Middle frontal gyrus (tissue), 1 donor: Measurements from ENCODE around the gene TEAD1.

Experiments used
- DNase-seq: peaks from one replicate; pipeline ENCODE4 v3.0.0-alpha.2; 2015; ENCODE audit warnings: low spot score; ENCODE audit errors: extremely low spot score

TEAD1 gene

DNA sequence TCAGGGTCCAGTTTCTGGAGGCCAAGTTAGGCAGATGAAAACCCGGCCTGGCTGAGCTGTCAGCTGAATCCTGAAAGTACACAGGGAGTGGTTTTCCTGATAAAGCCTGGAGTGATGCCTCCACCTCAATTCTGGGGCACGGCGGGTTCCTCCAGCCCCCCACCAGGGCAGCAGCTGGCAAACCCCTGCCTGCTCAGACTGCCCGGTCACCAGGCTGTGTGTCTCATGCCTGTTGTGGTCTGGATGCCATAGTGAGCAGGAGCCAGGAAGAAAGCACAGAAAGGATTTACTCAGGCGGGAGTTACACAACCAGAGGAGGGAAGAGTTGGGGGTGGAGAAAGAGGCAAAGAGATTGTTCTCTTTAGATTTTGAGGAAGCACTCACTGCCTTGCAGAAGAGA, 215.0 kb downstream of the TEAD1 start:
- no peak for DNase-seq

DNA sequence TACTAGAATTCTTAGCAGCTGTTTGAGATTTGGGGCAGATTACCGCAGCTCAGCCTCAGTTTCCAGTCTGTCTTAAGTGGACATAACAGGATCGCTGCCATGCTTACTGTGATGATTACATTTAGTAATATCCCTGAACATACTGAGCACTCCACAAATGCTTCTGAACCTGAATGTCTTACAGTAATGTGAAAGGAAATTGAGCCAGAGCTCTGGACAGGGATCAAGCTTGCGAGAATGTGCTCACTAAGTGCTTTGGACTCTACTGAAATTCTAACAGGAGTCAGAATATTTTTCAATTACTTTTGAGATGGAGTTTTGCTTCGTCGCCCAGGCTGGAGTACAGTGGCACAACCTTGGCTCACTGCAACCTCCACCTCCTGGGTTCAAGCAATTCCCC, 216.3 kb downstream of the TEAD1 start:
- DNase-seq = no peak

DNA sequence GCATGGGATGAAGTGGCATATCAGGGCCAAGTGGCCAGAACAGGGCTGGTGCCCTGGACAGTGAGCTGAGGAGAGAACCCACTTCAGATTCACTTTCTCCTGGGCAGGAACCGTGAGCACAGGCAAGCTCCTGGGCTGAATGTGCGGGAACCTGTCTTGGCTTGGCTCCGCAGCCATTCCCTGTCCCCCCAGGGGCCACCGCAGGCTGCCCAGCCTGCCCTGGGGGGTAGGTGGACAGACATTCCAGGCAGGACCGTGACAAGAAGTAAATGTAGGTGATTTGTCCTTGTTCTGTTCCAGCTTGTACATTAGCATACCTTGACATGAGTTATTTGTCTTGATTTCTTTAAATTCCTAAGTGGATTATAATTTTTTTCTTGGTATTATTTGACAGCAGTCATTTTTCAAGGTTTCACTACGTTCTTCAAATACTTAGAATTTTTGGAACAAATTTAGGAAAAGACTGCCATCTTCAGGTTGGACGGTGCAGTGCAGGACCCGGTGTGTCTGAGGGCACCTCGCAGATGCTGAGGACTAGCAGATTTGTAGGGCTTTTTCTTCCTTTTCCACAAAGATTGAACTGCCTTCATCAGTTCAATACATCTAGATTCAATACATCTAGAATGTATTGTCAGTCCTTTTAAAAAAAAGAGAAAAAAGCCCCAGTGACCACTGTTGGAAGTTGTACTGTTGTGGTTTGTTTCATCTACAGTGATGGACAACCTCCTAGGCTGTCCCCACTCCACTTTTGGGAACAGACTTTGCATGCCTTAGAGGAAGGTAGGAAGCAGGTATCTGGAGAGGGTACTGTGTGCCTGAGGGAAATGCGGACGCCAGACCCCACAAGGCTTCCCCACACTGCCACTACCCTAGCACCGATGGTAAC, 219.8 kb downstream of the TEAD1 start:
- DNase-seq = peak; percentile 31

DNA sequence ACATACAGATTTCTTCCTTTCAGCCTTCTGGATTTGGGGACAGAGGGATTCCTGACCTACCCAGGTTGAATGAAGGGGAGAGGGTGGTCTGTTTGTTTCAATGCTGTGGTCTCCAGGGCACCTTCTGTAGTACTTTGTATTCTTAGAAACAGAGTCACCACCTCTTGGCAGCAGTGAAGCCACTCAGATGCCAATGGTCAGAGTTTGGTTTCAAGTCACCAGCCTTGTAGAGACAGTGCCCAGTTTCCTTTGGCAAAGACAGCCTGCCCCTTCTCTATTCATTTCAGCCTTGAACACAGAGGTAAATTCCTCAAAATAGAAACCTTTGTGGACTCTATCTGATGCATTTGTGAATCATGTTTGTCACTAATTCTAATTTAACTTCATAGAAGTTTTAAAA, 223.2 kb downstream of the TEAD1 start:
- DNase-seq = no peak

DNA sequence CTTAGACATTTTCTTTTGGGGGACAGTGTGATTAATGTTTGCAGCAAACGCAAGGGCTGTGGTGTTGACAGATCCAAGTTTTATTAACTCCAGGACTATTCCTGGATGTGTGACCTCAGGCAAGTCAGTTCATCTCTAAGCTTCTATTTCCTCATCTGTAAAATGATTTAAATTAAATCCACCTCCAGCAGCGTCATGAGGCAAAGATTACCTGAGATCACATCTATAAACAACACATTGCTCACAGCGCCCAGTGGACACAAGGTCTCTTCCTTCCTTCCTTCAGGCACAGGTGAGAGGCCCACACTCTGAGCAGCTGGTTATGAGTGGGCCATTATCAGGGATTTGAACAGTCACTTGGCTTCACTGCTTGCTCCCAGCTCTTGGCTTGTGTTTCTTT, 223.6 kb downstream of the TEAD1 start:
- no peak for DNase-seq

DNA sequence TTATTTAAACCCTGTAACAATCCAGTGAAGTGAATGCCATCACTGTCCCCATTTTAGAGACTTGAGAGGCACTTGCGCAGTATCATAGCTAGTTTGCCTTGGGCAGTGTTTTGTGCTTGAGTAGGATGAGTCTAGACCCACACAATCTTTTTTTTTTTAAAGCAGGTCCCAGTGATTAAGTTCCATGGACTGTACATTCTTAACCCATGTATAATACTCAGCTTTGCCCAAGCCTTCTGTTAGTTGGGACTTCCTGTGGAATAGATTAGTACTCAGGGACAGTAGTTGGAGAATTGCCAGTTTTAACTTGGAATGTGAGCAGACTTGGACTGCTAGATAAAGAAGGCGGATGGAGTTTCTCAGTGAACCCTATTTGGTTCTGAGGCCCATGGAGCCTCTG, 226.3 kb downstream of the TEAD1 start:
- no peak for DNase-seq

DNA sequence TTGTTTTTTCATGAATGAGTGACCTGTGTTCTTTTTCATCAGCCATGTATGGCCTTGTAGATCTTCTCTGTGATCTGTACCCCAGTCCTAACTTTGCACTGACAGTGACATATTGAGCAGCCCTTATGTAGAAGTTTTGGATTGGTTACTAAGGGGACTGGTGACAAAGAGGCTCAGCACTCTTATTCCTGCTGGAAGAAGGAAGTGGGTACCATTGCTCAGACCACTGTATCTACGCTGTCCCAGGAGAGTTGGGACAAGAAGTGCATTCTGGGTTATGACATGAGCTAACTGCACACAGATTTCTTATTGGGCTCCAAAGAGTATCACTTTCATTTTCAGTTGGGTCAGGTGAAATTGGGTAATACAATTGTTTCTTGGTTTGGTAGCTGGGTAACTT, 227.1 kb downstream of the TEAD1 start:
- no peak for DNase-seq

DNA sequence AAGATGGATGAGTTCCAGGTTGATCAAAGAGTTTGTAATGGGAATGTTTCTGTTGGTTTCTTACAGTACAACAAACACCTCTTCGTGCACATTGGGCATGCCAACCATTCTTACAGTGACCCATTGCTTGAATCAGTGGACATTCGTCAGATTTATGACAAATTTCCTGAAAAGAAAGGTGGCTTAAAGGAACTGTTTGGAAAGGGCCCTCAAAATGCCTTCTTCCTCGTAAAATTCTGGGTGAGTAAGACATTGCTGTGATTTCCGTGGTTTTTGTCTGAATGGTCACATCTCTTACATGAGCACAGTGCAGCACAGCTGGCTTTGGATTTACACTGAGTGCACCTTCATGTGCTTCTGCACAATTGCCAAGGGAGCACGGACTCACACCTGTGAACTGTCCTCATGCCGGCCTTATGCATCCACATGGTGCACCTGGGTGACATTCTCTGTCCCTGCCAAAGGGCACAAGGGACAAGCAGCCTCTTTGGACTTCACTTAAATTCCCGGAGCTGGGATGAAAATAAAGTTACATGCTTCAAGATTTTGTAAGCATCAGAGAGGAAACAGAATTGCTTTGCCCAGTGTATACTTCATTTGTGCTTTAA, 227.8 kb downstream of the TEAD1 start:
- DNase-seq = no peak

DNA sequence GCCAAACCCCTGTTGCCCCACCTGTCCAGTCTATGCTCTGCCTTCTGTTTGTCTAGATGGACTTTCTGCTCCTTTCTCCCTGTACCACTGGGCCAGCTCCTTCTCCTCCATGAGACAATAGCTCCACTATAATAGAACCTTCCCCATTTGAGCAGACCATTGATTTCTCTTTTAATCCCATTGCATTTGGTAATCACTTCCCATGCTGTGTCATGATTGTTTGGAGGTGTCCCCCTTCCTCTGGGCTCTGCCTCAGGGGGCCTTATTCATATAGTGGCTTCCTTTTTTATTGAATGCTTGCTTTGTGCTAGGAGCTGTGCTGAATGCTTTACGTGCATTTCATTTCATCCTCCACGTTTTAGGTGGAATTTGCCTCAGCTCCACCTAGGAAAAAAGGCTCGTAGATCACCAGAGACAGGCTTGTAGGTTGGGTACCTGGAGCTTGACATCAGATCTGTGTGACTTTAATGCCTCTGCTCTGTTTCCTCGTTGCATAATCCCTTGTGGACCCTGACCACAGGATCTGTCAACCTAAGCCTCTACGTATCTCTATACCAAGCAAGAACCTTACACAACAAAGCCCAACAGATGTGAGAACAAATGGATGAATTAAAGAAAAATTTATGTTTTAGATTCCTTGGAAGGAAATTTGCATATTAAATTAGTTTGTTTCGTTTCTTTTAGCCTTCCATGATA, 228.7 kb downstream of the TEAD1 start:
- no peak for DNase-seq

DNA sequence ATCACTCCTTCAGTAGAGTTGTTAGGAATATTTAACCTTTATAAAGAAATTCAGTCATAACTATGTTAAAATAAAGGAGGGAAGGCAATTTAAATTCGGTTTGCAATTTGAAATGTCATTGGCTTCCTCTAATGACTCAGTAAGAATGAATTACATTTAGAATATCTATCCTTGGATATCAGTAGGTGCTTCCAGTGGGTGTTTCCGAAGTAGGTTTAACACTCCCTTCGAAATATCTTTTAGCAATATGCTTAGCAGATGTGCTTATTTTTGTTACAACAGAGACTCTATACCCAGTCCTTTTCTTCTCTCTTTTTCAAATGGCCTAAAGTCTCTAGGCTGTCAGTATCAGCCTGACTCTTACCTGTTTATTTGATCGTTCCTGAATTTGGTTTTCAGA, 231.2 kb downstream of the TEAD1 start:
- no peak for DNase-seq

DNA sequence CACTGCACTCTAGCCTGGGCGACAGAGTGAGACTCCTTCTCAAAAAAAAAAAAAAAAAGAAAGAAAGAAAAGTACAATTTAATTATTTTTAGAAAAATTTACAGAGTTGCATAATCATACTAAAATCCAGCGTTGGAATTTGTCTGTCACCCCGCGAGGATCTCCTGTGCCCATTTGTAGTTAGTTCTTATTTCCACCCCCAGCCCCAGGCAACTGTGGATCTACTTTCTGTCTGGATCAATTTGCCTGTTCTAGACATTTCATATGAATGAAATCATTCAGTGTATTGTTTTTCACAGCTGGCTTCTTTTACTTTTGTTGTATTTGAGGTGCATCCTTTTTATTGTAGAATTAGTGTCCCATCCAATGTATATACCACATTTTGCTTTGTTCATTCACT, 232.3 kb downstream of the TEAD1 start:
- no peak for DNase-seq

DNA sequence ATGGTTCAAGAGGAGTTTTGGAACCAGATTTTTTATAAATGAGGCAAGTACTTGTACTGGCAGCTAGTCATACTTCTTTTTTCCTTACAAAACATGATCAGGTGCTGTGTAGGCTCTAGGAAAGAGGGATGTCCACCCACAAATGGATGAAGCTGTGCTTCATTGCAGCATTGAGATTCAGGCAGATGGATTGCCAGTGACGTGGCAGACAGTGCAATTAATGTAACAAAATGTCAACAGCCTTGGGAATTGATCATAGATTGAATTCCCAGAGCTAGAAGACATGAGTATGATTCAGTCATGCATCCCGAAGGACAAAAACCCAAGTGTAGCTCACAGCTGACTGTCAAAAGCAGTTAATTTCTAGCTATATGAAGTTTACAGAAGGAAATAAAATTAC, 235.7 kb downstream of the TEAD1 start:
- no peak for DNase-seq

DNA sequence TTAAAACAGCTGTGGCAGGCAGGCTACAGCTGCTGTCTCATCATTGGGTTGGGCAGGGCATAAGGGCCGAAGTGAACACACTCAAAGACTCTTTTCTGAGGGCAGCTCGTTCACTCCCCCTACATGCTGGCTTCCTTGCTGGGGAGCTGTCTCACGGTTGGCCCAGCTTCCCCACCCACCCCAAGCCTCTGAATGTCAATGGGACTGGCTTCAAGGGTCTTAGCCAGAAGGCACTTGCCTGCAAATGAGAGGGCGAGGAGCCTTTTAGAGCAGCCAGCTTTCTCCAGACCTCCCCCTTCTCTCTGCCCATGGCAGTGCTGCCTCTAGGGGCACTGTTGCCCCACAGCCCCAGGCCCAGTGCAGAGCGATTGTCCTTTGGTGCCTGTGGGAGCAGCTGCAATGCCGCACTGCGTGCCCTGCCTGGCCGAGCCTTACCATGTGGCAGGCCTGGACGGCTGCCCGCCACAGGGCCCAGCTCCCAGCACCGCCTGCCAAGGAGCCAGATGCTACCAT, 240.2 kb downstream of the TEAD1 start:
- DNase-seq = peak; percentile 67

DNA sequence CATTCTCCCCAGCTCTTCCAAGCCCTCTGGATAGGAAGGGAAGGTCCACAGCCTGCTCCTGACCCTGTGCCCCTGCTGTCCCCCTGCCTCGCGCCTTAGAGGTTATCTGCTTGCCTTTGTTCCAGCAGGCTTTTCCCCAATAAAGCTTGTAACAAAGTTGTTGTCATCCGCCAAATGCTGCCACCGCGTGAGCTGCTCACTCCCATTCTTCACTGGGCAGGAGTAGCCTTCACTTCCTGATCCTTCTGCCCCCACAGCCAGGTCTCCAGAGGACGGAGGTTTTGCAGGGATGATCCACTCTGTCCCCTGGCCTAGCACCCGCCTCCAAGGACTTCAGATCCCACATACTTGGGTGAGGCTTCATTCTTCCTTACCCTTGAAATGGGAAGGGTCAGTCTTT, 240.9 kb downstream of the TEAD1 start:
- DNase-seq = no peak

DNA sequence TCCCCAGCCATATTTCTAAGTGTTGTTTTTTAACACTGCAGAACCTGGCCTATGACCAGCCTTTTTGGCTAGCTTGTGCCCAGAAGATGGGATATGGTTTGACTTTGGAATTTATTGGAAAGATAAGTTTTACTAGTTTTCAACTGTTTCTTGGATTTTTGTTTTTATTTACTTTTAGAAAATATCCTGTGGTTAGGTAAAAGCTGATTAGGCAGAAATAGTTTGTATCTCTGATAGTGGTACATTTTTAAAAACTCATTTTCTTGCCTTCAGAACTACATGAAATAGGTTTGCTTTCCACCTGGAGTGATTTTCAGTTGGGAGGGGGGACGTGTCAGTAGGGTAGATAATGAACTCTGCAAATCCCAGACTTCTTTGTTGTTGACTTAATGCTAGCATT, 243.6 kb downstream of the TEAD1 start:
- DNase-seq = no peak

DNA sequence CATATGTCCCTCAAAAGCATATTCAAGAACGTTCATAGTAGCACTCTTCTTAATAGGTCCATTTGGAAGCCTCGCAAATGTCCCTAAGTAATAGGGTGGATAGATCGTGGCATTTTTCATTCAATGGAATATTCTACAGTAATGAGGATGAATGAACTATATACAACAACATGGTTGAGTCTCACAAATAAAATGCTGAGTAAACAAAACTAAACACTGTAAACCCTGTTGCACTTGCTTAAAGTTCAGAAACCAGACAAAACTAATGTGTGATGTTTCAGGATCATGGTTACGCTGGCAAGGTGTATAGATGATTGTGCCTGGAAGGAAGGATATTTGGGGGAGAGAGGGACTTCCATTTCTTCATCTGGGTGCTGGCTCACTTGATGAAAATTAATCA, 244.4 kb downstream of the TEAD1 start:
- no peak for DNase-seq

DNA sequence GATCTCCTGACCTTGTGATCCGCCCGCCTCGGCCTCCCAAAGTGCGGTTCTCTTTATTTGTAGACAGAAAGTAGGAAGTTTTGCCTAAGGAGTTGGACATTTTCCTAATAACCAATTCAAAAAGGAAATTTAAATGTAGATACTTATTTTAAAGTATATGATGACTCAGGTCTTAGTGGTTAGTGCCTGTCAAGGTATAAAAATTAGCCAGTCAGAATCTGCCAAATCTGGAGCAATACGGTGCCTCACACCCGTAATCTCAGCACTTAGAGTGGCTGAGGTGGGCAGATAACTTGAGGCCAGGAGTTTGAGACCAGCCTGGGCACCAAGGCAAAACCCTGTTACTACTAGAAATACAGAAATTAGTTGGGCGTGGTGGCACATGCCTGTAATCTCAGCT, 248.2 kb downstream of the TEAD1 start:
- DNase-seq = no peak

DNA sequence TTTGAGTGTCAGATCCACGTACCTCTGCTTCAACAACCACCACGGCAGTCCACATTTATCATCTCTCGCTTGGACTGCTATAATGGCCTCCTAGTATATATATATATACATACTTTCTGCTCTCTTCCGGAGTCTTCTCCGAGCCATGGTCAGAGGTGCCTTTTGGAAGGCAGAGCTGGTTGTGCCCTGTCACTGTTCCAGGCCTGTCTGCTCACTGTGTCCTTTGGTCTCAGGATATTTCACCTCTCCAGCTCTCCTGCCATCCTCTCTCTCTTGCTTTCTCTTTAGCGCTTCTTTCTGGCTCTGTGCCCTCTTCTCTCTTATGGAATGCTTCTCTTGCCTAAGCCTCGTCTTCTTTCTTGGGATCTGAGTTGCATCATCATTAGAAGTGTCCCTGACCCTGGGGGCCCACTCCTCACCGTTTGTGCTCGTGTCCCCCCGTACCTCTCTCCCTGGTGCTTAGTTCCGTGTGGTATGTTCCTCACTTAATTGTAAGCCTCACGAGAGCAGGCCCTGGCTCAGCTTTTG, 248.8 kb downstream of the TEAD1 start:
- DNase-seq = no peak

DNA sequence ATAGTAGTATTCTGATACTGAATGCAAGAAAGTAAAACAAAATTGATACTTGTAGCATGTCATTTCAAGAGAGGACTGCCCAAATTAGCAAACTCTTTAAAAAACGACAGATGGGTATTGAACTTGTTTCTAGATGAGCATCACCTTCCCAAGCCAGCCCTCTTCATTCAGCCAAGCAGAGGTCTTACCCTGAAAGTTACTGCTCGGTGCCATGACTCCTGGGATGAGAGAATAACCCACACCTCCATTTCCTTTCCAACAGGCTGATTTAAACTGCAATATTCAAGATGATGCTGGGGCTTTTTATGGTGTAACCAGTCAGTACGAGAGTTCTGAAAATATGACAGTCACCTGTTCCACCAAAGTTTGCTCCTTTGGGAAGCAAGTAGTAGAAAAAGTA, 250.4 kb downstream of the TEAD1 start:
- no peak for DNase-seq

DNA sequence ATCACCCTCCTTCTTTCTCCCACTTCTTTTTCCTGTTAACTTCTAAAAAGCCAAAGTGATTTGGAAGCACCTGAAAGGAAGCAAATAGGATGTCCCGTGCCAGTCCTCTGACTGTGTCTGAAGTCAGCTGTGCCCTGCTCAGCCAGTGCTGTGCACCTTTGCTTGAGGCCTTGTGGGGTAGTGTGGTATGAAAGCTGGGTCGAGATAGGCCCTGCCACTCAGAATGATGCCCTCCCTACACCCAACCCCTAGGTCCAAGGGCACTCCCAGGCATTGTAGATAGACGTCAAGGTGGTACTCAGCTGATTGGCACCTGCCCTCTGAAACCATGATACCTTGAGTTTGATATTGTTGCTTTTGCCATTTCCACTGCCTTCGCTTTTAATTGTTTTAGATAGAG, 251.3 kb downstream of the TEAD1 start:
- DNase-seq = no peak

DNA sequence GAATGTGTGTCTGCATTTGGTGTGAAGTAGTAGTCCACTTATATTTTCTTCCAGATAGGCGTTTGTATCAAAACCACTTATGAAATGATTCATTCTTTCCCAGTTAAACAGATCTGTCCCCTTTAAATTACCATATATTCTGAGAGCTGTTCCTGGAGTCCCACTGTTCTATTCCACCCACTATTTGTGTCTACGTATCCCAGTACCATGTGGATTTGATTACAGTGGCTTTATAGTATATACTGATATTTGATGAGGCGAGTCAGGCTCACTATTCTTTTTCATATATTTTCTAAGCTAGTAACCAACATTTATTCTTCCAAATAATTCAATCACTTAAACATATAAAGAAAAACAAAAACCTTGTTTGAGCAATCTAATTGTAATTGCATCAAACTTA, 253.0 kb downstream of the TEAD1 start:
- DNase-seq = no peak

DNA sequence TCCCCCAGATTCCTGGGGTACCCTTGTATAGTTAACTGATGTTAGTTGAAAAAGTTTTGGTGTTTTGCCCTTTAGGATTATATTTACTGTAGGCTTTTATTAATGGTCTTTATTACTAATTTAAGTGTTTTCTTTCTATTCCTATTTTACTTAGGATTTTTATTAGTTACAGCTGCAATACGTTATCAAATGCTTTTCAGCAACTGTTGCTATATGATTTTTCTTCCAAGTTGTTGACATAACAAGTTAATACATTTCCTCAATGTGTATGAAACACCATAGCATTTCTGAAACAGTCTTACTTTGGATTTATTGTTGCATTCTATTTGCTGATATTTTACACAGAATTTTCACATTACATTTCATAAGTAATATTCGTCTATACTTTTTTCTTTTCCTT, 253.7 kb downstream of the TEAD1 start:
- DNase-seq = no peak
